ENCODE results near the gene ZDHHC17. TPM values are rescaled to one million over a fixed set of nuclear protein-coding genes. Genes with fewer than 3 reads are reported as not detected.

Gene ZDHHC17
- total RNA-seq, 4 donors from 2014 or later: 48.5 to 365 (median 102) TPM

DNA sequence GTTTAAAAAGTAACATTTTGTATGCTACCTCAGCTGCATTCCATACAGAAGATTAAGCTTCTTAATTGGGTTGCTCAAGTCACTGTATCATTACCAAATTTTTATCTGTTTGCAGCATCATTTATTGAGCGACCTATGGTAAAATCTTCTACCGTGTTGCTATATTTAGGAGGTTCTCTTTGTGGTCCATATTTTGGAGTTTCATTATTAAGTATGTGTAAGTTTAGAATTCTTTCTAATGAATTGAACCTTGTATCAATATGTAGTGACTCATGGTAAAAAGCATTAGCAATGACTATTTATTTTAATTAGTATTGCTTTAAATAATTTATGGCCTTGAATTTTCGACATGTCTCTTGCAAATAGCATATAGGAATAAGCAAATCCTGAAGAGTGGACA is 72.7 kb downstream of the ZDHHC17 start:
- H3K4me3 ChIP-seq: no peak overlapping the region
- no peaks in the 10 kb centered on the region for H3K36me3 ChIP-seq
- H3K4me1 ChIP-seq: no peaks in the 10 kb centered on the region
- no peak for DNase-seq
- no peak for TF ChIP-seq POLR2A (IDR thresholded peaks at IDR 0.05)
- TF ChIP-seq, protein P1, sequence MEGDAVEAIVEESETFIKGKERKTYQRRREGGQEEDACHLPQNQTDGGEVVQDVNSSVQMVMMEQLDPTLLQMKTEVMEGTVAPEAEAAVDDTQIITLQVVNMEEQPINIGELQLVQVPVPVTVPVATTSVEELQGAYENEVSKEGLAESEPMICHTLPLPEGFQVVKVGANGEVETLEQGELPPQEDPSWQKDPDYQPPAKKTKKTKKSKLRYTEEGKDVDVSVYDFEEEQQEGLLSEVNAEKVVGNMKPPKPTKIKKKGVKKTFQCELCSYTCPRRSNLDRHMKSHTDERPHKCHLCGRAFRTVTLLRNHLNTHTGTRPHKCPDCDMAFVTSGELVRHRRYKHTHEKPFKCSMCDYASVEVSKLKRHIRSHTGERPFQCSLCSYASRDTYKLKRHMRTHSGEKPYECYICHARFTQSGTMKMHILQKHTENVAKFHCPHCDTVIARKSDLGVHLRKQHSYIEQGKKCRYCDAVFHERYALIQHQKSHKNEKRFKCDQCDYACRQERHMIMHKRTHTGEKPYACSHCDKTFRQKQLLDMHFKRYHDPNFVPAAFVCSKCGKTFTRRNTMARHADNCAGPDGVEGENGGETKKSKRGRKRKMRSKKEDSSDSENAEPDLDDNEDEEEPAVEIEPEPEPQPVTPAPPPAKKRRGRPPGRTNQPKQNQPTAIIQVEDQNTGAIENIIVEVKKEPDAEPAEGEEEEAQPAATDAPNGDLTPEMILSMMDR (IDR thresholded peaks at IDR 0.05): no peak
- H3K27me3 ChIP-seq: no peaks in the 10 kb centered on the region
- intact Hi-C loops (cut with DNase I; ENCODE audit: low total_unique reads): no loop called here
- H3K9me3 ChIP-seq: peaks cover 0 to 4% of the 10 kb centered on the region in 2 donors
- no peak overlapping the region for H3K27ac ChIP-seq

DNA sequence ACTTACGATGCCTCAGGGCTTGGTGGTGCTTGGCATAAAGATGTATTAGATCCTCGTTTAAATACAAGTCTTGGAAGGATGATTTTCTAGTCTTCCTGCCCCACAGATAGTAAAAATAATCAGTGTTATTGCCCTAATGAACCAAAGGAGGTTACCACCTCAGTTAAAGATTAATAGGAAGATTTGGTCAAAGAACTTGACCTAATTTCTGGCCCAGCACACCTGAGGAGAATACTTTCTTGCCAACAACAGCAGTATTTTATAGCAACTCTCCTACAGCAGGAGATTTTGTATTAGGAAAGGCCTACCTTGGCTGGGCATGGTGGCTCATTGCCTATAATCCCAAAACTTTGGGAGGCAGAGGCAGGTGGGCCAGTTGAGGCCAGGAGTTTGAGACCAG is 83.3 kb downstream of the ZDHHC17 start:
- intact Hi-C loops (cut with DNase I; ENCODE audit: low total_unique reads): no loop called here
- Histone ChIP-seq H3K9me3 (no peaks in the 10 kb centered on the region), H3K4me1 (no peaks in the 10 kb centered on the region), H3K4me3 (no peak overlapping the region), H3K27ac (no peak overlapping the region), H3K36me3 (no peaks in the 10 kb centered on the region), H3K27me3 (no peaks in the 10 kb centered on the region)
- TF ChIP-seq POLR2A (IDR thresholded peaks at IDR 0.05): no peak
- TF ChIP-seq, protein P1 (IDR thresholded peaks at IDR 0.05): no peak
- no peak for DNase-seq

DNA sequence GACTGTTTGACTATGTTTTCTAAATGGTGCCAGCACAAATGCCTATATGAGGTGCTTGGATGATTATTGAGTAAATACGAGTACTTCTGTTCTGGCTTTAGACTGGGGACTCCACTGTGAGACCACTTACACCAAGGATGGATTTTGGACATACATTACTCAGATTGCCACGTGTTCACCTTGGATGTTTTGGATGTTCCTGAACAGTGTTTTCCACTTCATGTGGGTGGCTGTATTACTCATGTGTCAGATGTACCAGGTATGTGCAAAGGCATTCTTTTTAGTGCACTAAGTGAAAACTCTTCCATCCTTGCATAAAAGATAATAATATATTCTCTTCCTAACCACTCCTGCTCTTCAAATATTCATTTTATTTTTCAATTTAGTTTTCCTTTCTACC is 84.2 kb downstream of the ZDHHC17 start:
- no peak for TF ChIP-seq POLR2A (IDR thresholded peaks at IDR 0.05)
- TF ChIP-seq, protein P1 (IDR thresholded peaks at IDR 0.05): no peak
- Histone ChIP-seq H3K4me3 (no peak overlapping the region), H3K4me1 (no peaks in the 10 kb centered on the region), H3K27me3 (no peaks in the 10 kb centered on the region), H3K27ac (no peak overlapping the region), H3K36me3 (no peaks in the 10 kb centered on the region), H3K9me3 (no peaks in the 10 kb centered on the region)
- intact Hi-C loops (cut with DNase I; ENCODE audit: low total_unique reads): no loop called here
- DNase-seq: no peak

DNA sequence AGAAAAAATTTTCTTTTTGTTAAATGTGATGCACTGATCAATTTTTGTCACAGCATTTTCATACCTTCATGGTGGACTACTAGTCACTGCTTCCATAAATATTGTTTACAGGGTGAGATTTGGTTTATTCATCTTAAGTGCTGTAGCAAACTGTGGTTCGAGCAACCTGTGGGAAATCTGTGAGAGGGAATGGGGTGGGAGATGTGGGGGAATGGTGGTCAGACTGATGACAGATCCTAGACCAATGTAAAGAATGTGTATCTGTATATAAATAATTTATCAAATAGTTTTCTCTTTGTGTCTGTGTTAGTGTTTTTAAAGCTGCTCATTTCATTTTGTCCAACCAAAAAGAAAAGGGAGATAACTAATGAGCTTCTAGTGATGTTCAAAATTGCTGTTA is 88.2 kb downstream of the ZDHHC17 start:
- no peaks in the 10 kb centered on the region for H3K4me1 ChIP-seq
- no peak for DNase-seq
- intact Hi-C loops (cut with DNase I; ENCODE audit: low total_unique reads): no loop called here

DNA sequence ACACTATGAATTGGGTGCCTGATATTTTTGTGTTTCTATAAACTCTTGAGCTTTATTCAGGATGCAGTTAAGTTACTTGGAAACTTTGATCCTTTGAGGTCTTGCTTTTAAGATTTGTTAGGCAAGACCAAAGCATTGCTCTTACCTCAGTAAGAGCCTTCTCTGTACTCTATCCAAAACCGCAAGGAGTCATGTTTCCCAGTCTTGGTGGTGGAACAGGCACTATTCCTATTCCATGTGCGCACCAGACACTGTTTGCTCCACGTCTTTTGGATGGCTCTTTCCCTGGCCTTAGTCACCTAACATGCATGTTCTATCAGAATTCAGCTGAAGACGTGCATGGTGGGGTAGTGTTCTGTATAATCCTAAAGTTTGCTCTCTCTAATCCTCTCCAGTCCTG is 91.4 kb downstream of the ZDHHC17 start:
- intact Hi-C loops (cut with DNase I; ENCODE audit: low total_unique reads): no loop called here
- no peaks in the 10 kb centered on the region for H3K27me3 ChIP-seq
- no peak for DNase-seq
- peaks cover 0 to 6% of the 10 kb centered on the region in 2 donors for H3K9me3 ChIP-seq
- H3K36me3 ChIP-seq: no peaks in the 10 kb centered on the region
- H3K27ac ChIP-seq: no peak overlapping the region
- no peaks in the 10 kb centered on the region for H3K4me1 ChIP-seq
- H3K4me3 ChIP-seq: no peak overlapping the region
- no peak for TF ChIP-seq POLR2A (IDR thresholded peaks at IDR 0.05)
- TF ChIP-seq, protein P1 (IDR thresholded peaks at IDR 0.05): no peak

More for the DNA sequence above, 88.2 kb downstream of the ZDHHC17 start:
- no peaks in the 10 kb centered on the region for H3K27me3 ChIP-seq
- no peak overlapping the region for H3K27ac ChIP-seq
- peaks cover 0 to 6% of the 10 kb centered on the region in 2 donors for H3K9me3 ChIP-seq
- TF ChIP-seq, protein P1 (IDR thresholded peaks at IDR 0.05): no peak
- no peak for TF ChIP-seq POLR2A (IDR thresholded peaks at IDR 0.05)
- H3K4me3 ChIP-seq: no peak overlapping the region
- H3K36me3 ChIP-seq: no peaks in the 10 kb centered on the region

Data from uterus (tissue), 4 donors.